Cerebellar cortex (tissue), 1 donor: Measurements from ENCODE around the gene ICOS.

ENCODE experiments used
- DNase-seq: peaks from one replicate; pipeline ENCODE4 v3.0.0-alpha.2; 2015; ENCODE audit warnings: low spot score

The ICOS gene

GRCh38 chr2:204010628-204011560 lies 74.3 kb downstream of the ICOS start:
- DNase-seq = no peak
